Upper lobe of left lung (tissue), 4 donors: ENCODE results near the gene GRHL3.

Source experiments
- EP300 ChIP-seq, 4 donors: sonication (generic); formaldehyde crosslinking; IDR thresholded peaks; one replicate each; pipeline ENCODE4 v1.5.1; 2017; ENCODE audit warnings: antibody characterized with exemption in 4 of 4, control low read depth in 2 of 4
- POLR2AphosphoS5 ChIP-seq, 2 donors: sonication (generic); formaldehyde crosslinking; IDR thresholded peaks; one replicate each; pipeline ENCODE4 v1.5.1; 2017; ENCODE audit warnings: antibody characterized with exemption in 2 of 2
- TF ChIP-seq, protein P1 (sequence below), 6 experiments: fragments of 450-650 bp in 4 of 6; fragments of 200-600 bp in 2 of 6; sonication (generic) in 2 of 6; IDR thresholded peaks; one replicate each; pipeline ENCODE4 v1.5.1; 2016 to 2019; ENCODE audit warnings: antibody characterized with exemption in 6 of 6

- TF ChIP-seq, protein P1, sequence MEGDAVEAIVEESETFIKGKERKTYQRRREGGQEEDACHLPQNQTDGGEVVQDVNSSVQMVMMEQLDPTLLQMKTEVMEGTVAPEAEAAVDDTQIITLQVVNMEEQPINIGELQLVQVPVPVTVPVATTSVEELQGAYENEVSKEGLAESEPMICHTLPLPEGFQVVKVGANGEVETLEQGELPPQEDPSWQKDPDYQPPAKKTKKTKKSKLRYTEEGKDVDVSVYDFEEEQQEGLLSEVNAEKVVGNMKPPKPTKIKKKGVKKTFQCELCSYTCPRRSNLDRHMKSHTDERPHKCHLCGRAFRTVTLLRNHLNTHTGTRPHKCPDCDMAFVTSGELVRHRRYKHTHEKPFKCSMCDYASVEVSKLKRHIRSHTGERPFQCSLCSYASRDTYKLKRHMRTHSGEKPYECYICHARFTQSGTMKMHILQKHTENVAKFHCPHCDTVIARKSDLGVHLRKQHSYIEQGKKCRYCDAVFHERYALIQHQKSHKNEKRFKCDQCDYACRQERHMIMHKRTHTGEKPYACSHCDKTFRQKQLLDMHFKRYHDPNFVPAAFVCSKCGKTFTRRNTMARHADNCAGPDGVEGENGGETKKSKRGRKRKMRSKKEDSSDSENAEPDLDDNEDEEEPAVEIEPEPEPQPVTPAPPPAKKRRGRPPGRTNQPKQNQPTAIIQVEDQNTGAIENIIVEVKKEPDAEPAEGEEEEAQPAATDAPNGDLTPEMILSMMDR (IDR thresholded peaks at IDR 0.05), result no peak
- no peak for TF ChIP-seq POLR2AphosphoS5 (IDR thresholded peaks at IDR 0.05)
- TF ChIP-seq EP300 (IDR thresholded peaks at IDR 0.05), result no peak
These were observed 41.6 kb upstream of the GRHL3 start for GRCh38 chr1:24277420-24278169.
